ENCODE data around the gene THADA.

Gene THADA

GRCh38 chr2:43267381-43267780 is 328.5 kb downstream of the THADA start:
- DNase-seq = no peak

DNA sequence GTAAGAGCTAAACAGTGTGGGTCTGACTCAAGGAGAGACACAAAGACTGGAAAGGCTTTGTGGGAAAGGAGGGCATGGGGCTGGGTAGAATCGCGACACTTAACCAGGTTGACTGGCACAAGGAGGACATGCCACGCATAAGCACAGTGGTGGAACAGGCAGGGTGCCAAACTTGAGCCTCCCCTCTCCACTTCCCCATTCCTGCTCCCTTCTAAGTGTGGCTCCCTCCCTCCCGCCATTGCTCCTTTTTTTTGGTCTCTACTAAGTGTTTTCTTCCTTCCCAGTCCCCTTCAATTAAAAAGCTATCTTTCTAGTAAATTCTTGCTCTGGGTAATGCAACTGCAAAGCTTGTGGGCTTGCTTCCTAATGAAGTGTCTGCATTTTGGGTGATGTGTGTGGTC is 329.1 kb downstream of the THADA start:
- DNase-seq = no peak

GRCh38 chr2:43265421-43265820 is 330.4 kb downstream of the THADA start:
- no peak for DNase-seq

DNA sequence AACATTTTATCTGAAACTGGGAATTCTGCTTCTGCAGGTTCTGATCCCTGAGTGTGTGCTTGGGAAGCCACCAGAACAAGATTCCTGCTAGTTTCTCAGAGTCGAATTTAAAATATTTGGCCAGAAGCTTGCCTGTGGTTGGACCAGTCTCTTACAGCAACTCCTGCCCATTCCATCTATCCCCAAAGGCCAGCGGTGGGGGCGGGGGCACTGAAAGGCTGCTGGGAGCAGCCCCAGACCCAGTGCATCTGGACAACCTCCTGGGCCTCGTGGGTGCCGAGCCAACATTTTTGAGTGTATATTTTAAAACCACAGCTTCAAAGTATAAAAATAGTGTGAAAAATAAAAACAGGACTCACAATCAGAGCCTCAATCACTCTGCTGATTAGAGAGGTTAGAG is 330.8 kb downstream of the THADA start:
- no peak for DNase-seq

DNA sequence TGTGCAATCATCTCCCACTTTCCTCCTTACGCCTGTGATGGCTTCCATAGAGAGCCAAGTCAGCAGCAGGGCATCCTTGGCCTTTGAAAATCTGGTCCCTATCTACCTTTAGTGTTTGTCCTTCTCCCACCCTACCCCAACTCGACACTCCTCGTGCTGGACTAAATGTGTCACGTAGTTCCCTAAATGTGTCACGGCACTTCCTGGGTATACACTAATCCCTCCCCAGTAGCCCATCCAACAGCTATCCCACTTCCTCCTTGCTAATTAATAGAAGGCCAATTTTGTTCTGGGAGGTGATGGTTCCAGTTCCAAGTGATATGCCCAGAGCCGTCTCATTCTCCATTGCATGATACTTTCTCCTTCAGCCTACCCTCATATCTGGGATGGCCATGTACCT is 332.9 kb downstream of the THADA start:
- DNase-seq = no peak

GRCh38 chr2:43262239-43262638 is 333.6 kb downstream of the THADA start:
- DNase-seq = no peak

- no peak for DNase-seq
These were observed 336.3 kb downstream of the THADA start for GRCh38 chr2:43259512-43259911.

DNA sequence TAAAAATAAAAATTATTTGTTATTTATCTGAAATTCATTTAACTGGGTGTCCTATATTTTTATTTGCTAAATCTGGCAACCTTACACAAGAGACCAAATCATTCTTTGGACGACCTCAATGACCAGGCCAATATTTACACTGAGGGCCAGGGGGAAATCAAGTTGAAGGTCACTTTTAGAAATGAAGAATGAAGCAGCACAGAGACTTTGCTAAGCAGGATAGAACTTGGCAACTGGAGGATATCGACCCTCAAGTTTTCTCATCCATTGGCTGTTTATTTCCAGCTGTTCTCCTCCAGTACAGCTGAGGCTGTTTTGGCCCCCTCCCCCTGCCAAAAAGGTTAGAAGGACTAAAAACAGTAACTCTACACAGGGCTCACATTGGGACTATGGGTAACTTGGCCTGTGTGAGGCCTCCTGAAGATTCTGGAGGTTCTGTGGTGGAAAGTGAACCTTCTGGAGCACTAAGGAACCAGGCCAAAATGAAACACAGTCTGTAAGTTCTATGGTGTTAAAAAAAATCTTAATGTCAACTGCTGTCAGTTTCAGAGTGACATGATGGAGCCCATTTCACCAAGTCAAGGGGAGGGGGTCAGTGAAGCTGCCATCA is 337.2 kb downstream of the THADA start:
- no peak for DNase-seq

DNA sequence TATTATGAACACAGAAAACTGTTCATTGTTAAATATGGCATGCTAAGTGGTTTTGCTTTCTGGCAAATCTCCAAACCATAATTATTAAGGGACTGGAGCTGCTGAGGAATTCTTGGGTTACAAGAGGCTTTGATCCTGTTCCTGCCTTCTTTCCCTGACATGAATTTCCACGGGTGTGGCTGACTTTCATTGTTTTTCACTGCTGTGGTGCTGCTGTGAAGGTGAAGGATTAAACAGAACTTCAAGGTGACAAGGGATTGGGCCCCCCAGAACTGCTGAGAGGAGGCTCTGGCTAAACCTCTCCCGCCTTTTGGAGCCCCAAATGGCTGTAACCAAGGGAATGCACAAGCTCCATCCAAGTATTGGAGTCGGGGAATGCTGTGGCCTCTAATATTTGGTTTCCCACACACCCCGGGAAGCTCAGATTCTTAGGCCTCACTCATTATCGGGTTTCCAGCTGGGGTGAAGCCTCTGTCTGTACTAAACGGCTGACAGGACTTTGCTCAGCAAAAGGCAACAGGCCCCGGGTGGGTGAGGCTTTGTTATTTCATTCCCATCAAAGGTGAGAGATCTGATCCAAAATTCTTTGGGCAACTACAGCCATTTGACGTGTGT is 340.4 kb downstream of the THADA start:
- DNase-seq = no peak

GRCh38 chr2:43254331-43254730 is 341.5 kb downstream of the THADA start:
- DNase-seq = no peak

DNA sequence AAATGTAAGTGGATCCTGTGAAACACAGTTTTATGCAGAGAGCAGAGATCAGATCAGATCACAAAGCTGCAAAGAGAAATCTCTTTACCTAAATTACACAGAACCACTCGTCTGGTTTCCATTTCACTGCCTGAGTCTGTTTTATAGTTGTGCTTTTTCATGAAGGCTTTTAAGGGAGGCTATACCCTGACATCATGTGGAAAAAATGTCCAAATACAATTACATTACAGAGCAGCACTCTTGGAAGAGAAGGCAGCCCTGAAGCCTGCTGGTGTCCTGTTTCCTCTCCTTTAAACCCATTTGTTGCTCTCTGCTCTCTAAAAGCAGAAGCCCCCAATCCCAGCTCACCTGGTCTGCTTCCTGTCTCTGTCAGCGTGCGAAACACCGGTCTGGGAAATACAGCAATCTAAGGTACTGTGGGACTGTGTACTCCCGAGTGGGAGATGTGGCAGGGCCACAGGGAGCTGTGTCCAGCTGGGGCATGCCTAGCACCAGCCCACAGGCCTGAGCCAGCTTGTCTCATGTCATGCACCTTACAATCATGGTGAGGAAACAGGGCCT is 344.6 kb downstream of the THADA start:
- no peak for DNase-seq

DNA sequence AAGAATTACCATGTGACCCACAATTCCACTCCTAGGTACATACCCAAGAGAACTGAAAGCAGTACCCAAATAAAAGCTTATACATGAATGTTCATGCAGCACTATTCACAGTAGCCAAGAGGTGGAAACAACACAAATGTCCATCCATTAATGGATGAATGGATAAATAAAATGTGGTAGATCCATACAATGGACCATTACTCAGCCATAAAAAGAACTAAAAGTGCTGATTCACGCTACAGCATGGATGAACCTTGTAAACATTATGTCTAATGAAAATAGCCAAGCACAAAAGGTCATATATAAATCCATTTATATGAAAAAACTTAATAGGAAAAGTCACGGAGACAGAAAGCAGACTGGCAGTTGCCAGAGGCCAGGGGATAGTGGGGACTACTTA is 345.8 kb downstream of the THADA start:
- DNase-seq = no peak

GRCh38 chr2:43248621-43249020 is 347.2 kb downstream of the THADA start:
- DNase-seq = no peak

- no peak for DNase-seq
These were observed 349.2 kb downstream of the THADA start for GRCh38 chr2:43246641-43247040.

DNA sequence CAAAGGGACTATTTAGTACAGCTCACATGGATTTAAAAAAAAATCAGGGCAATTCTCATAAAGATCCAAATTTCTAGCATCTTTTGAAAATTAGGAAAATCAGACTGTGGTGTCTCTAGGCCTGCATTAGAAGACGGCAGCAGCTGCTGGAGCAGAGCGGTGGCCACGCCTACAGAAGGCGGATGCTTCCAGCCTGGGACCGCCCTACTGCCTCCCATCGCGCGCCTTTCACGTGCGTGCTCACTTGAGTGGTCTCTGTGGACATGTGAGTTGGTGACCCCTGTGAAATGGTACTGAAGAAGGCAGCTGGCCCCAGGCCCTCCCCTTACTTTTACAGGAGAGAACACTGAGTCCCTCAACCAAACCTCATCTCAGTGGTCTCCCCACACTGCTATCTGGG is 354.3 kb downstream of the THADA start:
- DNase-seq = no peak

GRCh38 chr2:43240766-43241150 is 355.1 kb downstream of the THADA start:
- no peak for DNase-seq

- no peak for DNase-seq
These were observed 355.7 kb downstream of the THADA start for GRCh38 chr2:43239981-43240765.

- no peak for DNase-seq
These were observed 357.0 kb downstream of the THADA start for GRCh38 chr2:43238813-43239212.

GRCh38 chr2:43238176-43238575 is 357.7 kb downstream of the THADA start:
- no peak for DNase-seq

DNA sequence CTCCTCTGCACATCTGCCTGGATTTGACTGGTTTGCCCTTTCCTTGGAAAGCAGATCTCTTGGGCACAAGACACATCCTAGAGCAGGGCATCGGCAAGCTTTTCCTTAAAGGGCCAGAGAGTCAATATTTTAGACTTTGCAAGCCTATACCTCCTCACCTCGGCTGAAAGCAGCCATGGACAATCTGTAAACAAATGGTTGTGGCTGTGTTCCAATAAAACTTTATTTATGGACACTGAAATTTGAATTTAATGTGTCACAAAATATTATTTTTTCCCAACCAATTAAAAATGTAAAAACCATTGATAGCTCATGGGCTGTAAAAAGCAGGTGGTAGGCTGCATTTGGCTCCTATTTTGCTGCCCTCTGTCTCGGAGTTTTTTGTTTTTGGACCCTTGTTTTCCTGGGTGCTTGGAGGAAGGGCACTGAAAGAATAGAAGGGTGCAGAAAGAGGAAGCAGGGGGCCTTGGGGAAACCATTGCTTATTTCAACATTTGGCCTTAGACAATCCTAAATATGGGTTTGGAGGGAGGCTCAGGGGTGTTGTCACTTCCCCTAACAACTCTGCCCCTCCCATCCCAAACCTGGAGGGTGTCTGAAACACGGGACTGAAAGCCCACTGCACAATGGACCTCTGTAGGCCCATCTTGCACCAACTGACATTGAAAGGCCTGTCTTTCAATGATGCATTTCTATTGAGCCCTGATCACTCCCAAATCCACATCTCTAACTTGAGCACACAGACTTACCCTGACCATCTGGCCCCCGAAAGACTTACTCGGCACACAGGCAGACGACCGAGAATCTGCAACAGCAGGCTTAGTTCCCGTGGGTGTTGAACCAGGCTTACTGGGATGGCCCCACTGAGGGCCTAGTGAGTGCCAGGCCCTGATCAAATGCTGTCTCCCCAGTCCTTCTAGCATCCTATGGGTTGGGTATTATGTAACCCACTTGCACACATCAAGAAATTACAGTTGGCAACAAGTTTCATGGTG is 362.3 kb downstream of the THADA start:
- no peak for DNase-seq

- no peak for DNase-seq
These were observed 364.6 kb downstream of the THADA start for GRCh38 chr2:43230951-43231827.

Measured in central memory CD4-positive, alpha-beta T cell (primary cell).